GM23338 (cell line): Measurements from ENCODE around the gene USP32. TPM values are rescaled to one million over a fixed set of nuclear protein-coding genes. Genes with fewer than 3 reads are reported as not detected.
A peak's percentile ranks its signal among the peaks of the same experiment; 100 is the strongest.

Experiments used
- ATAC-seq: fragments of 200-7000 bp; cut with Tn5 transposase; 3 replicates; pipeline ENCODE4 v1.9.1; 2020
- DNase-seq: peaks from one replicate; pipeline ENCODE4 v3.0.0-alpha.2; 2015; ENCODE audit warnings: low spot score
- H2AFZ ChIP-seq: fragments of 200-600 bp; sonication (generic); 2 replicates; pipeline ENCODE4 v1.8.0; 2016; ENCODE audit warnings: antibody characterized with exemption, mild to moderate bottlenecking, moderate library complexity
- H3F3A ChIP-seq: fragments of 200-600 bp; sonication (generic); replicated peaks from 2 replicates; pipeline ENCODE4 v1.8.0; 2017; ENCODE audit warnings: antibody characterized with exemption, mixed run types, low read depth
- H3K27ac ChIP-seq: fragments of 200-600 bp; sonication (generic); 2 replicates; pipeline ENCODE4 v1.6.1; 2016; ENCODE audit warnings: low read depth
- H3K27me3 ChIP-seq: fragments of 200-600 bp; sonication (generic); 2 replicates; pipeline ENCODE4 v1.8.0; 2016; ENCODE audit warnings: mild to moderate bottlenecking, mixed run types, moderate library complexity; ENCODE audit not compliant: insufficient read depth
- H3K36me3 ChIP-seq: fragments of 200-600 bp; sonication (generic); 2 replicates; pipeline ENCODE4 v1.8.0; 2016; ENCODE audit warnings: mild to moderate bottlenecking; ENCODE audit not compliant: insufficient read depth
- H3K4me1 ChIP-seq: fragments of 200-600 bp; sonication (generic); 2 replicates; pipeline ENCODE4 v1.8.0; 2016; ENCODE audit warnings: mild to moderate bottlenecking, moderate library complexity; ENCODE audit not compliant: insufficient read depth
- H3K4me2 ChIP-seq: fragments of 200-600 bp; sonication (generic); 2 replicates; pipeline ENCODE4 v1.7.1; 2017; ENCODE audit warnings: mixed run types
- H3K4me3 ChIP-seq: fragments of 200-600 bp; sonication (generic); 2 replicates; pipeline ENCODE4 v1.6.1; 2016; ENCODE audit warnings: mixed run types
- H3K79me2 ChIP-seq: fragments of 200-600 bp; sonication (generic); replicated peaks from 2 replicates; pipeline ENCODE4 v1.8.0; 2017; ENCODE audit warnings: mild to moderate bottlenecking; ENCODE audit not compliant: insufficient read depth
- H3K9me2 ChIP-seq: fragments of 200-600 bp; sonication (generic); 2 replicates; pipeline ENCODE4 v1.8.0; 2017; ENCODE audit not compliant: insufficient read depth
- H4K20me1 ChIP-seq: fragments of 200-600 bp; sonication (generic); replicated peaks from 2 replicates; pipeline ENCODE4 v1.8.0; 2017; ENCODE audit warnings: mild to moderate bottlenecking; ENCODE audit not compliant: insufficient read depth
- H3K27ac Mint-ChIP-seq: 2 replicates; pipeline ENCODE4 v1.8.0; 2020; ENCODE audit warnings: inconsistent platforms, mild to moderate bottlenecking, moderate library complexity, mixed read lengths
- H3K27me3 Mint-ChIP-seq: 3 replicates; pipeline ENCODE4 v1.8.0; 2022; ENCODE audit warnings: low read depth, mild to moderate bottlenecking, moderate library complexity, mixed read lengths, inconsistent platforms; ENCODE audit not compliant: insufficient read depth, poor library complexity
- H3K36me3 Mint-ChIP-seq: 3 replicates; pipeline ENCODE4 v1.8.0; 2021; ENCODE audit warnings: low read depth, mild to moderate bottlenecking, inconsistent platforms, moderate library complexity, mixed read lengths
- H3K4me1 Mint-ChIP-seq: 3 replicates; pipeline ENCODE4 v1.8.0; 2020; ENCODE audit warnings: mild to moderate bottlenecking, inconsistent platforms, mixed read lengths
- H3K4me3 Mint-ChIP-seq: 3 replicates; pipeline ENCODE4 v1.8.0; 2021; ENCODE audit warnings: moderate library complexity, mild to moderate bottlenecking, inconsistent platforms, mixed read lengths
- H3K9me3 Mint-ChIP-seq: 3 replicates; pipeline ENCODE4 v1.8.0; 2020; ENCODE audit warnings: moderate library complexity, mild to moderate bottlenecking, inconsistent platforms, mixed read lengths
- ETS1 ChIP-seq: IDR thresholded peaks from 2 replicates; pipeline ENCODE4 v1.6.1; 2016; ENCODE audit warnings: antibody characterized with exemption
- EZH2 ChIP-seq: fragments of 200-600 bp; sonication (generic); IDR thresholded peaks from one replicate; pipeline ENCODE4 v1.8.0; 2017; ENCODE audit warnings: antibody characterized with exemption, mild to moderate bottlenecking, low read depth; ENCODE audit not compliant: unreplicated experiment
- JUNB ChIP-seq: IDR thresholded peaks from one replicate; pipeline ENCODE4 v1.6.1; 2016; ENCODE audit warnings: antibody characterized with exemption; ENCODE audit not compliant: unreplicated experiment
- NANOG ChIP-seq: IDR thresholded peaks from 2 replicates; pipeline ENCODE4 v1.6.1; 2016; ENCODE audit warnings: antibody characterized with exemption, borderline replicate concordance
- REST ChIP-seq: IDR thresholded peaks from one replicate; pipeline ENCODE4 v1.6.1; 2018; ENCODE audit warnings: antibody characterized with exemption; ENCODE audit not compliant: unreplicated experiment
- STAT1 ChIP-seq: IDR thresholded peaks from one replicate; pipeline ENCODE4 v1.6.1; 2016; ENCODE audit warnings: antibody characterized with exemption; ENCODE audit not compliant: unreplicated experiment
- polyA plus RNA-seq: library from polyadenylated mRNA; unstranded; fragments of >200 nt; fragmentation: Nextera tagmentation; extraction: Ambion mirVana; gene quantifications from 2 replicates; pipeline ENCODE4 v1.2.1, GENCODE V29; 2016
- total RNA-seq: library from RNA; depleted of rRNA; stranded (reverse); fragments of >200 nt; shearing (Covaris generic); gene quantifications from 2 replicates; pipeline ENCODE4 v1.2.3, GENCODE V29; 2014
- TF ChIP-seq, protein P1 (sequence below), 2 experiments: fragments of 200-600 bp in 1 of 2; sonication (generic) in 1 of 2; conservative IDR thresholded peaks; 2 replicates each; pipeline versions ENCODE4 v1.5.1 to v1.6.1; 2016 to 2017; ENCODE audit warnings: antibody characterized with exemption in 2 of 2, low read depth in 2 of 2, mild to moderate bottlenecking in 2 of 2, moderate library complexity in 1 of 2

USP32 gene
- total and polyA plus RNA-seq, 2 experiments from 2014 or later: 43.6 to 129 TPM

DNA sequence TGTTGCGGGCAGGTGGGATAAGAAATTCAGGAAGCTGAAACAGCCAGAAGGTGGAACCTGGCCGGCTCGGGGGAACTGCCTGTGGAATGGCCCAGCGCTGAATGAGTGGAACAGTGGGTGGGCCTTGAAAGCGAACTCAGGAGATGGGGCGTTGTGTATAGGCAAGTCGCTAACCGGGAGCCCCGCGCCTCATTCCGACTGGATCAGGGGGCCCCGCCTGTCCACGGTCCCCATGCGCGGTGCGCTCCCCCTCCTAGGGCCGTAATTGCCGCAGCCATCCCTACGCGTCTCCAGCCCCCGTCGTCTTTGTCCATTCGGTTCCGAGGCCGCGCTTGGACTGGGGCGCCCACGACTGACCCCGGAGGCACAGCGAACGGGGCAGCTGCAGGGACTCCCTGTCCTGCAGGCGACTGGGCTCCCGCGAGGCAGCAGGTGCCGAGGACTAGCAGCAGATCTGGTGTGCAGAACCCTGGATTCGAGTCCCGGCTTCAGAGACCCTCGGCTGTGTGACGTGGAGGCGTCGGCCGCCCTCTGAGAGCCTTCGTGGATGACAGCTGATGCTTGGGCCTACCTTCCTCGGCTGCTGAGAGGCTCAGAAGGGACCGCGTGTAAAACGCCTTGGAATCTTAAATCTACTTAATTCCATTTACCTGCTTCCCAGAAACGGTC, 253.0 kb downstream of the USP32 start:
- H3K9me2 ChIP-seq: 0 out of 2 replicates have a peak, but pooled peaks cover 2% of the 10 kb centered on the region
- H3K36me3 Mint-ChIP-seq: no peaks in the 10 kb centered on the region; the same call in 2 of the 3 replicates
- peaks cover 82% of the 10 kb centered on the region for H3K27me3 Mint-ChIP-seq
- peaks cover 42% of the 10 kb centered on the region for H3K4me1 Mint-ChIP-seq
- peaks cover 9% of the 10 kb centered on the region for H4K20me1 ChIP-seq
- H3K4me2 ChIP-seq: peak overlapping the region; percentile 82
- H3K27ac Mint-ChIP-seq: no peak overlapping the region
- no peaks in the 10 kb centered on the region for H3K36me3 ChIP-seq
- ATAC-seq (no peak), DNase-seq (peak; percentile 37)
- peaks cover 11% of the 10 kb centered on the region; the same call in 1 of the 2 replicates for H3F3A ChIP-seq
- TF ChIP-seq, protein P1, sequence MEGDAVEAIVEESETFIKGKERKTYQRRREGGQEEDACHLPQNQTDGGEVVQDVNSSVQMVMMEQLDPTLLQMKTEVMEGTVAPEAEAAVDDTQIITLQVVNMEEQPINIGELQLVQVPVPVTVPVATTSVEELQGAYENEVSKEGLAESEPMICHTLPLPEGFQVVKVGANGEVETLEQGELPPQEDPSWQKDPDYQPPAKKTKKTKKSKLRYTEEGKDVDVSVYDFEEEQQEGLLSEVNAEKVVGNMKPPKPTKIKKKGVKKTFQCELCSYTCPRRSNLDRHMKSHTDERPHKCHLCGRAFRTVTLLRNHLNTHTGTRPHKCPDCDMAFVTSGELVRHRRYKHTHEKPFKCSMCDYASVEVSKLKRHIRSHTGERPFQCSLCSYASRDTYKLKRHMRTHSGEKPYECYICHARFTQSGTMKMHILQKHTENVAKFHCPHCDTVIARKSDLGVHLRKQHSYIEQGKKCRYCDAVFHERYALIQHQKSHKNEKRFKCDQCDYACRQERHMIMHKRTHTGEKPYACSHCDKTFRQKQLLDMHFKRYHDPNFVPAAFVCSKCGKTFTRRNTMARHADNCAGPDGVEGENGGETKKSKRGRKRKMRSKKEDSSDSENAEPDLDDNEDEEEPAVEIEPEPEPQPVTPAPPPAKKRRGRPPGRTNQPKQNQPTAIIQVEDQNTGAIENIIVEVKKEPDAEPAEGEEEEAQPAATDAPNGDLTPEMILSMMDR (conservative IDR thresholded peaks at IDR 0.05; ENCODE audit: low read depth in 2 of 2): no peak
- peak; percentile 21 for TF ChIP-seq REST
- peak overlapping the region; percentile 54 for H3K4me3 ChIP-seq
- no peaks in the 10 kb centered on the region; the same call in 2 of the 3 replicates for H3K9me3 Mint-ChIP-seq
- H2AFZ ChIP-seq: peak overlapping the region; percentile 18; the same call in 1 of the 2 replicates
- H3K27ac ChIP-seq: no peak overlapping the region
- H3K79me2 ChIP-seq: no peaks in the 10 kb centered on the region
- H3K4me3 Mint-ChIP-seq: peak overlapping the region; percentile 65
- peaks cover 85% of the 10 kb centered on the region for H3K27me3 ChIP-seq
- H3K4me1 ChIP-seq: peaks cover 37% of the 10 kb centered on the region

DNA sequence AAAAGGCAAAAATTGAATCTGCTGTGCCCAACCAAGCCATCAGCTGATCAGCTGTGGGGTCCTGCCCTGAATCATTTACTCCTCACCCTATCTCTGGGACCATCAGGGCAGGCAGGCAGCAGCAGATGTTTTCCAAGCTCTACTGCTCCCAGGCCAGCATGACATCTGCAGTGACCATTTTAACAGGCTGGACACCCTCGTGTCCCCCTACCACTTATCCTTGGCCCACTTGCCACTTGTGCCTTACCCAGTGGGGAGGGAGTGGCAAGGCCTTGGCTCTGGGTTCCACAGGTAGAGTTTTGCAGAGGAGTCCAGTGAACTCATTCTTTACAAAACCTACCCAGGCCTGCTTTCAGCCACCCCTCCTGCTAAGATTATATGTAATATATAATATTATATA, 254.2 kb downstream of the USP32 start:
- Mint-ChIP-seq H3K9me3 (no peaks in the 10 kb centered on the region; the same call in 2 of the 3 replicates), H3K4me1 (peaks cover 31% of the 10 kb centered on the region), H3K27me3 (peaks cover 80% of the 10 kb centered on the region), H3K4me3 (no peak overlapping the region), H3K36me3 (no peaks in the 10 kb centered on the region; the same call in 1 of the 3 replicates), H3K27ac (no peak overlapping the region)
- H3F3A ChIP-seq: peaks cover 11% of the 10 kb centered on the region; the same call in 1 of the 2 replicates
- H3K27me3 ChIP-seq: peaks cover 78% of the 10 kb centered on the region
- no peaks in the 10 kb centered on the region for H3K79me2 ChIP-seq
- DNase-seq: no peak
- H3K9me2 ChIP-seq: 0 out of 2 replicates have a peak, but pooled peaks cover 2% of the 10 kb centered on the region
- no peak overlapping the region for H3K4me2 ChIP-seq
- peaks cover 28% of the 10 kb centered on the region for H3K4me1 ChIP-seq
- no peak overlapping the region for H3K27ac ChIP-seq
- no peaks in the 10 kb centered on the region for H3K36me3 ChIP-seq
- H3K4me3 ChIP-seq: no peak overlapping the region
- H2AFZ ChIP-seq: no peak overlapping the region
- no peak for ATAC-seq
- peaks cover 9% of the 10 kb centered on the region for H4K20me1 ChIP-seq
- TF ChIP-seq NANOG: no peak
- TF ChIP-seq, protein P1 (conservative IDR thresholded peaks at IDR 0.05; ENCODE audit: low read depth in 2 of 2): no peak
- TF ChIP-seq EZH2: no peak
- no peak for TF ChIP-seq JUNB
- no peak for TF ChIP-seq STAT1
- TF ChIP-seq ETS1: no peak
